Hepatocyte (in vitro differentiated cells): ENCODE results near the gene ZNF581. TPM values are rescaled to one million over a fixed set of nuclear protein-coding genes. Genes with fewer than 3 reads are reported as not detected.
A peak's percentile ranks its signal among the peaks of the same experiment; 100 is the strongest.

ENCODE experiments used
- DNase-seq: peaks from one replicate; pipeline ENCODE4 v3.0.0-alpha.2; 2016; ENCODE audit warnings: low spot score
- H2AFZ ChIP-seq: fragments of 200-600 bp; sonication (generic); 2 replicates; pipeline ENCODE4 v1.6.0; 2016; ENCODE audit warnings: antibody characterized with exemption, mild to moderate bottlenecking
- H3K27ac ChIP-seq: fragments of 200-600 bp; sonication (generic); 2 replicates; pipeline ENCODE4 v1.5.1; 2016; ENCODE audit warnings: mild to moderate bottlenecking
- H3K27me3 ChIP-seq: fragments of 200-600 bp; sonication (generic); 2 replicates; pipeline ENCODE4 v1.6.1; 2016
- H3K36me3 ChIP-seq: fragments of 200-600 bp; sonication (generic); replicated peaks from 2 replicates; pipeline ENCODE4 v1.5.1; 2016; ENCODE audit warnings: low read depth; ENCODE audit not compliant: insufficient read depth
- H3K4me1 ChIP-seq: fragments of 200-600 bp; sonication (generic); 2 replicates; pipeline ENCODE4 v1.5.1; 2016; ENCODE audit warnings: mild to moderate bottlenecking, moderate library complexity; ENCODE audit not compliant: insufficient read depth
- H3K4me2 ChIP-seq: fragments of 200-600 bp; sonication (generic); 2 replicates; pipeline ENCODE4 v1.6.0; 2016
- H3K4me3 ChIP-seq: fragments of 200-600 bp; sonication (generic); 2 replicates; pipeline ENCODE4 v1.5.1; 2016; ENCODE audit warnings: mild to moderate bottlenecking
- H3K79me2 ChIP-seq: fragments of 200-600 bp; sonication (generic); 2 replicates; pipeline ENCODE4 v1.6.0; 2017; ENCODE audit warnings: mild to moderate bottlenecking
- H3K9me2 ChIP-seq: fragments of 200-600 bp; sonication (generic); replicated peaks from 2 replicates; pipeline ENCODE4 v1.6.0; 2017; ENCODE audit warnings: mild to moderate bottlenecking; ENCODE audit not compliant: insufficient read depth
- H3K9me3 ChIP-seq: fragments of 200-600 bp; sonication (generic); 2 replicates; pipeline ENCODE4 v1.5.1; 2016; ENCODE audit warnings: low read depth, mild to moderate bottlenecking
- H4K20me1 ChIP-seq: fragments of 200-600 bp; sonication (generic); 2 replicates; pipeline ENCODE4 v1.6.0; 2016; ENCODE audit warnings: mild to moderate bottlenecking; ENCODE audit not compliant: insufficient read depth, poor library complexity, severe bottlenecking
- CTCF ChIP-seq: fragments of 200-600 bp; sonication (generic); IDR thresholded peaks from 2 replicates; pipeline ENCODE4 v1.5.1; 2016; ENCODE audit warnings: antibody characterized with exemption, mild to moderate bottlenecking; ENCODE audit not compliant: poor library complexity
- EZH2 ChIP-seq: fragments of 200-600 bp; sonication (generic); IDR thresholded peaks from 2 replicates; pipeline ENCODE4 v1.6.1; 2016; ENCODE audit warnings: antibody characterized with exemption, mild to moderate bottlenecking, borderline replicate concordance
- EZH2phosphoT487 ChIP-seq: fragments of 200-600 bp; sonication (generic); IDR thresholded peaks from one replicate; pipeline ENCODE4 v1.6.1; 2018; ENCODE audit warnings: antibody characterized with exemption, mild to moderate bottlenecking, low read depth, moderate library complexity; ENCODE audit not compliant: unreplicated experiment, severe bottlenecking
- WGBS: methylation state at CpG from one replicate; pipeline ENCODE4 v1.1.6; 2016; ENCODE audit warnings: low lambda C conversion rate; ENCODE audit errors: missing lambda C conversion rate; 5-methylcytosine and 5-hydroxymethylcytosine counted together
- polyA plus RNA-seq: library from polyadenylated mRNA; unstranded; fragments of >200 nt; fragmentation: Nextera tagmentation; extraction: Ambion mirVana; gene quantifications from 2 replicates; pipeline ENCODE4 v1.2.1, GENCODE V29; 2016
- total RNA-seq: library from RNA; depleted of rRNA; stranded (reverse); fragments of >200 nt; gene quantifications from 2 replicates; pipeline ENCODE4 v1.2.3, GENCODE V29; 2014

ZNF581 gene
- total and polyA plus RNA-seq, 2 experiments from 2014 or later: 12.2 to 22.5 TPM

- no peaks in the 10 kb centered on the region for H3K36me3 ChIP-seq
- TF ChIP-seq CTCF: no peak
- no peak for TF ChIP-seq EZH2phosphoT487
- no peak for TF ChIP-seq EZH2
- H3K4me3 ChIP-seq: peak overlapping the region; percentile 99
- peak overlapping the region; percentile 98 for H3K27ac ChIP-seq
- no peaks in the 10 kb centered on the region for H3K9me2 ChIP-seq
- no peaks in the 10 kb centered on the region for H3K27me3 ChIP-seq
- no peaks in the 10 kb centered on the region for H3K9me3 ChIP-seq
- peaks cover 69% of the 10 kb centered on the region for H3K79me2 ChIP-seq
- peaks cover 31% of the 10 kb centered on the region for H3K4me1 ChIP-seq
- H4K20me1 ChIP-seq: no peaks in the 10 kb centered on the region
- no peak for DNase-seq
- no peak overlapping the region for H2AFZ ChIP-seq
- 53% methylated on average over 11 of the region's 12 CpGs for WGBS
- H3K4me2 ChIP-seq: peak overlapping the region; percentile 92
Observed at GRCh38 chr19:55644191-55644833, 863 bp downstream of the ZNF581 start.

- peaks cover 62% of the 10 kb centered on the region for H3K79me2 ChIP-seq
- DNase-seq: no peak
- WGBS: 96% methylated on average over 28 of the region's 28 CpGs
Observed at GRCh38 chr19:55644842-55645511, 1.5 kb downstream of the ZNF581 start.

GRCh38 chr19:55645512-55645881, 2.0 kb downstream of the ZNF581 start:
- DNase-seq: no peak

More at GRCh38 chr19:55644842-55645511, 1.5 kb downstream of the ZNF581 start:
- Histone ChIP-seq H3K9me2 (no peaks in the 10 kb centered on the region), H3K27ac (no peak overlapping the region), H3K9me3 (no peaks in the 10 kb centered on the region), H3K4me1 (peaks cover 27% of the 10 kb centered on the region), H3K4me2 (peak overlapping the region; percentile 92), H3K27me3 (no peaks in the 10 kb centered on the region), H3K4me3 (no peak overlapping the region), H3K36me3 (no peaks in the 10 kb centered on the region), H4K20me1 (no peaks in the 10 kb centered on the region), H2AFZ (no peak overlapping the region)
- TF ChIP-seq CTCF (no peak), EZH2 (no peak), EZH2phosphoT487 (no peak)

More at GRCh38 chr19:55645512-55645881, 2.0 kb downstream of the ZNF581 start:
- TF ChIP-seq CTCF: no peak
- no peak for TF ChIP-seq EZH2phosphoT487
- no peak for TF ChIP-seq EZH2
- Histone ChIP-seq H2AFZ (no peak overlapping the region), H3K4me2 (no peak overlapping the region), H3K27me3 (no peaks in the 10 kb centered on the region), H4K20me1 (no peaks in the 10 kb centered on the region), H3K9me2 (no peaks in the 10 kb centered on the region), H3K9me3 (no peaks in the 10 kb centered on the region), H3K79me2 (peaks cover 57% of the 10 kb centered on the region), H3K36me3 (no peaks in the 10 kb centered on the region), H3K4me3 (no peak overlapping the region), H3K4me1 (peaks cover 22% of the 10 kb centered on the region), H3K27ac (no peak overlapping the region)
- WGBS: 87% methylated on average over 5 of the region's 5 CpGs
